OCI-LY7 (cell line): ENCODE results near the gene ALOX5AP.

Source experiments
- EZH2phosphoT487 ChIP-seq: fragments of 200-600 bp; sonication (generic); IDR thresholded peaks from 2 replicates; pipeline ENCODE4 v1.6.1; 2018; ENCODE audit warnings: low read depth, borderline replicate concordance, mild to moderate bottlenecking, mixed run types, antibody characterized with exemption, low read length, moderate library complexity, mixed read lengths
- TF ChIP-seq, protein P1 (sequence below): fragments of 200-600 bp; sonication (generic); conservative IDR thresholded peaks from 2 replicates; pipeline ENCODE4 v1.5.1; 2014; ENCODE audit warnings: mild to moderate bottlenecking, antibody characterized with exemption, low read length, moderate library complexity, mixed read lengths

- TF ChIP-seq, protein P1, sequence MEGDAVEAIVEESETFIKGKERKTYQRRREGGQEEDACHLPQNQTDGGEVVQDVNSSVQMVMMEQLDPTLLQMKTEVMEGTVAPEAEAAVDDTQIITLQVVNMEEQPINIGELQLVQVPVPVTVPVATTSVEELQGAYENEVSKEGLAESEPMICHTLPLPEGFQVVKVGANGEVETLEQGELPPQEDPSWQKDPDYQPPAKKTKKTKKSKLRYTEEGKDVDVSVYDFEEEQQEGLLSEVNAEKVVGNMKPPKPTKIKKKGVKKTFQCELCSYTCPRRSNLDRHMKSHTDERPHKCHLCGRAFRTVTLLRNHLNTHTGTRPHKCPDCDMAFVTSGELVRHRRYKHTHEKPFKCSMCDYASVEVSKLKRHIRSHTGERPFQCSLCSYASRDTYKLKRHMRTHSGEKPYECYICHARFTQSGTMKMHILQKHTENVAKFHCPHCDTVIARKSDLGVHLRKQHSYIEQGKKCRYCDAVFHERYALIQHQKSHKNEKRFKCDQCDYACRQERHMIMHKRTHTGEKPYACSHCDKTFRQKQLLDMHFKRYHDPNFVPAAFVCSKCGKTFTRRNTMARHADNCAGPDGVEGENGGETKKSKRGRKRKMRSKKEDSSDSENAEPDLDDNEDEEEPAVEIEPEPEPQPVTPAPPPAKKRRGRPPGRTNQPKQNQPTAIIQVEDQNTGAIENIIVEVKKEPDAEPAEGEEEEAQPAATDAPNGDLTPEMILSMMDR: no peak
- TF ChIP-seq EZH2phosphoT487: no peak
Measured at GRCh38 chr13:30720172-30720869, 15.0 kb upstream of the ALOX5AP start.
